Frontal cortex (tissue), 4 donors: ENCODE results near the gene NPDC1. TPM values are rescaled to one million over a fixed set of nuclear protein-coding genes. Genes with fewer than 3 reads are reported as not detected.
A peak's percentile ranks its signal among the peaks of the same experiment; 100 is the strongest.
"Not testable (repeated sequence)": the region's sequence is repeated elsewhere in the genome, so short reads cannot be mapped to it uniquely, and the experiment has no call there.

Experiments used
- DNase-seq, 2 donors: peaks; one replicate each; pipeline ENCODE4 v3.0.0; 2012; ENCODE audit warnings: low spot score in 2 of 2
- FAIRE-seq: peaks from 2 replicates; lab custom pipeline; 2012; peaks lifted over from hg19 to GRCh38; lab: Jason Lieb, UNC
- total RNA-seq: library from RNA; depleted of rRNA; stranded (reverse); fragments of >200 nt; gene quantifications from one replicate; pipeline ENCODE4 v1.2.3, GENCODE V29; 2014
- donor health status: control.
- donor health status: control.
- donor health status: control.

Gene NPDC1
- total RNA-seq, 1 donor from 2014 or later = 16.3 TPM

DNA sequence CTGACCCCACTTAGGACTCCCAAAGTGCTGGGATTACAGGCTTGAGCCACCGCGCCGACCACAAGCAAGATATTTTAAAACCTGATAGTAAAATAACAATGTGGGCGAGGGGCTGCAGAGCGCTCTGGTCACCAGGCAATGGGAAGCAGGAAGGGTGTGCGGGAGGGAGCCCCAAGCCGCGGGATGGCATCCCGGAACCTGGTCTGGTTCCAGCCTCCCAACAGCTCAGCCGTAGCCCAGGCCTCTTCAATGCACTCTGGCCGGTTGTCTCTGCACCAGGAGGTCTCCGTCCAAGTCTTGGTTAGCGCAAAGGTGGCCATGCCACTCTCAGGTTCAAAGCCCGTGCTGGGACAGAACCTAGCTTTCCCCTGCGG, 30.6 kb upstream of the NPDC1 start:
- DNase-seq (no peak), FAIRE-seq (no peak)

GRCh38 chr9:137075275-137075775, 29.3 kb upstream of the NPDC1 start:
- DNase-seq = no peak
- FAIRE-seq = no peak

DNA sequence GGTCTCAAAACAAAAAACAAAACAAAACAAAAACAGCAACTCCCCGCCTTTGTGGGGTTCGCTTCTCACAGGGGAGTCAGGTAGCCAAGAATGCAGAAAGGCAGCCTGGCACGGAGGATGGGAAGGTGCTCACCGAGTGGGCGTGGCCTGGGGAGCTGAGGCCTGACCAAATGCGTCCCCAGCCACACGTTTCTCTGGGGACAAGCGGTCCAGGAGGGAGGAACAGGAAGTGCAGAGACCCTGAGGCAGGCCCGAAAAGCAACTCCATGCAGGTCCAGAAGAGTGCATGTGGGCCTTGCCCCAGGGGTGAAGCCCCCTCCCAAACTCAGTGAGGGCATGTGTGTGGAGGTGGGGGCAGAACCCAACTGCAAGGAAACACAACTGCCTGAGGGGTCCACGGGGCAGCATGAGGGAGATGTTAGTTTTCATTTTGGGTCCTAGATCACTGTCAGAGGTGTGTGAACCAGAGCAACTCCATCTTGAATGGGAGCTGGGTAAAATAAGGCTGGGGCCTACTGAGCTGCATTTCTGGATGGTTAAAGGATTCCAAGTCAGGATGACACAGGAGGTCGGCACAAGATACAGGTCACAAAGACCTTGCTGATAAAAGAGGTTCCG, 28.8 kb upstream of the NPDC1 start:
- DNase-seq (no peak), FAIRE-seq (no peak)

DNA sequence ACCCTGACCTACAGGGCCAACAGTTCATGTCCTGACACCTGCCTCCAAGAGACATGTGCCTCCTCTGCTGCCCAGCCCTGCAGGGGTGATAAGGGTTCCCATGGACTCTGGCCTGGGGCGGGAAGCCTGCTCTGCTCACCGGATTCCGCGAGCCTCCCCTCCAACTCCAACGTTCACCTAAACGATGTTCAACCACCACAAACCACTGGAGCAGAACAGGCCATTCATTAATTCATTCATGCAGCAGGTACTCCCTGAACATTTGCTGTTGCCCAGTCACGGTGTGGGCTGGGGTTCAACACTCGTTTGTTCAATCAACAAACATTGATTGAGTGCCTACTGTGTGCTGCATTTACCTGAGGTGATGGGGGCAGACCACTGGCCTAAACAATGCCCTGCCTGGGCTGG, 28.0 kb upstream of the NPDC1 start:
- FAIRE-seq (no peak), DNase-seq (no peak)

DNA sequence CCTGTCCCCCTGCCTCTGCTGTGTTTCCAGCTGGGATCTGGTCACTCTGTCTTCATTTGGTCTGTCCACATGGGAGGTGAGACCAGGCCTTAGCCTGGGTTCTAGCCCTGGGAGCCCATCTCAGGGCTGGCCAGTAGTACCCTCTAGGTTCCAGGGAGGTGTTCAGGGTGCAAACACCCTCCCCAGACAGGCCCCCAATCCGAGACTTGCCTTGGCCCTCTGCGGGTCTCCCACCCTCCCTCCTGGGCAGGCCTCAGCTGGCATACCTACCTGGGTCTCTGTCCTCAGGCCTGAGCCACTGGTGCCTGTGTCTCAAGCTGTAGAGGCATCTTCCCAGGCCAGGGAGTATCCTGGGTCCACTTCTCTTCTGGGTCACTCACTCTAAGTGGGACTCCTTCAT, 25.3 kb upstream of the NPDC1 start:
- FAIRE-seq (no peak), DNase-seq (no peak)

DNA sequence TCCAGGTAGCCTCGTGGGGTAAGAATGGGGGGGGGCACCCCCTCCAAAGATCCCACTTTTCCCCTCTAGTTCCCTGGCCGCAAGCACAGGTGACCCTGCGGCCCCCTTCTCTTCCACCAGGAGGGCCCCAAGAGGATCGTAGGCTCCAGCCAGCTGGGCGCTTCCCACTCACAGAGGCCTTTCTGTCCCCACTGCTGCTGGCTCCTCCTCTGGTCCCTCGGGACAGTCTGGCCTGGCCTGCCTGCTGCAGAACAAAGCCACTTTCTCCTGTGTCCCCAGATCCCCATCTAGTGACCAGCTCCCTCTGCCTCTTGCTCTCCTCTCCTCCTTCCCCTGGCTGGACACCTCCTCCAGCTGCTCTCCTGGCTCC, 24.9 kb upstream of the NPDC1 start:
- DNase-seq (peak; percentile 72 to 83), FAIRE-seq (no peak)

DNA sequence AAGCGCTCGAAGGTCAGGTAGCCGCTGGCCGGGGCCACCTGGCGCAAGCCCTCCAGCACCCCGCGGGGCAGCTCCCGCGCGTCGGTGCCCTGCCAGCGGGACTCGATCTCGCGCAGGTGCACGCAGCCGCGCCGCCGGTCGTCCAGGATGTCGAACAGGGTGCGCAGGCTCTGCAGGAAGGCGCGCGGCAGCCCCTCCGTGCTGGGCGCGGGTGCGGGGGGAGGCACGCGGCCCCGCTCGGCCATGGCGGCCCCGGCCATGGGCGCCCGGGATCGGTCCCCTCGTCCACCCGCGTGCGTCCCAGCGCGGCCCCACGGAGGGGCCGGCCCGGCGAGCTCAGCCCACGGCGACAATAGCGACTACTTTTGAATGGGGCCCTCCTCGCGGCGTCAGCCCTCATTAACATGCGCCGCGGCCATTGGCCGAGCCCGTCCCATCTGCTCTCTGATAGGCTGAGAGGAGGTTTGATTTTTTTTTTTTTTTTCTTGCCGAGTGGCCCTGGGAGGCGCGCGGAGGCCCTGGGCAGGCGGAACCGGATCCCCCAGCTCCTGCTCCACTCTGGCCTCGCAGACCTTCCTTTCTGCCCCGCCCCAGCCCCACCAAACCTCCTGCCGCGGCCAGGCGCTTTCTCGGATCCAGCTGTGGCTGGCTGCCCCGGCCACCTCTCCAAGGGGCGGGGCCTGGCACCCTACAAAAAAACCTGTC, 24.4 kb upstream of the NPDC1 start, which contains the start of gene SAPCD2:
Gene SAPCD2 (minus strand): TSS at position 357 of the 705 bp plus-strand sequence. CDS start 97 bp downstream, at position 260.
- FAIRE-seq (peak; percentile 49), DNase-seq (peak; percentile 94)

GRCh38 chr9:137069508-137070091, 23.6 kb upstream of the NPDC1 start:
- no peak for DNase-seq
- FAIRE-seq = no peak

DNA sequence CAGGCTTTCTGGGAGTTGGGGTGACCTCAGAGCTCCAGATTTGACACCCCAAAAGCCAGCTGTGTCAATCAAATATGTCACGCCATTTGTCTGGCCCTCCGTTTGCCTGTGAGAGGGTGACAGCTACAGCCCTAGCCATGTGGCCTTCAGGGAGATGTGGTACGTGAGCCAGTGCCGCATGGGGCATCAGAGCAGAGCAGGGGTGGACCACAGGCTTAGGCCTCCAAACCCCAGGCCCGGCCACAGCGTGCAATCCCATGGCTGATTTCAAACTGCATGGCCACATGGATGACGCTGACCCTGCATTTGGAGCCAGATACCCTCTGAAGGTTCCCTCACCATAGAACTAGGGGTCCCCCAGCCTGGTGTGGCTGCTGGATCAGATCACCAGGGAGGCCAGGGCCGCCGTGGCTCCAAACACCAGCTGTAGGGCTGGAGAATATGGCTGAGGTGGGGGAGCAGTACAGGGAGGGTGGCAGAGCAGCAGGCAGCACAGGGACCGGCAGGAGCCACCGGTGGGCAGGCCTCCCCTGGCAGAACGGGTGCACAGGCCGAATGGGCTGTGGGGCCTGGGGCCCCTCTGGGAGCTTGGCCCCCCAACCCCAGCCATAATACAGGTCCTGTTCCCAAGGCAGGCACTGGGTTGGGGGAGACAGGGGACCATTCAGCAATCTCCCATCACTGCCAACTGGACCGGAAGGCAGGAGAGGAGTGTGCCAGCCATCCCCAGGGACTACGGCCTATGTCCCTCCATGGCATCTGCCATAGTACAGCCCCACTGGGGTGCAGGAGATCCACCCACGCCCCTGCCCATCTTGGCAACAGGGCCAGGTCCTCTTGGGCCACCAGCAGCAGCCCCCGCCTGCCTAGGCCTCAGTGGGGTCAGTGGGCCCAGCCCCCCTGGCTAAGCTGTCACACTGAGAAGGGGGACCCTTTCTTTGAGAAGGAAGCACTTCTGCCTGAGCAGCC, 22.8 kb upstream of the NPDC1 start:
- DNase-seq (no peak), FAIRE-seq (no peak)

DNA sequence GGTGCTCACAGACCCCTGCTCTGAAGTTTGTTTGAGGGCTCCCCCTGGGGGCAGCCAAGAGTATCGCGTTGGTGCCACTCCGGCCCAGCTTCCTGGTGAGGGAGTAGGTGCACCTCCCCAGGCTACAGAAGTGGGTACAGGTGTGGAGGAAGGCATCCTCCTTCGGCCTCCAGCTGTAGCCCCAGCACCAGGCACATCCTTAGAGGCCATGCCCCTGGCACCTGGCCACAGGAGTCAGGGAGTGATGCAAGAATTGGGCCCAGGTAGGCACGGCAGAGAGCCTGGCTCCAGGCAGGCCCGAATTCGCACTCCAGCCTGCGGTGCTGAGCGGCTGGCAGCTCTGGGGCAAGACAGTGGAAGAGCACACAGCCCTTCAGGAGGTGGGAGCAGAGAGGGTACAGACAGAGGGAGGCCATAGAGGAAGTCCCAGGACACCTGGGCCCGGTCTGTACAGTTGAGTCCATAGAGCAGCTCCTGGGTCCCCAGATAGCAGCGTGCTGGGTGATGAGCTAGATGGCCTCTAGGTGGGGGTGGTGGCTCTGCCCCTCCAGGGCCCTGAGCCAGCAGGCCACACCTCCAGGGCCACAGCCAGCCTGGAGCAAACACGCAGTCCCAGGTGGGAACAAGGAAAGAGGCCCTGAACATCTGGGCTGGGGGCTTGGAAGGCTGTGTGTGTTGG, 22.0 kb upstream of the NPDC1 start:
- peak; percentile 85 to 86 for DNase-seq
- FAIRE-seq = no peak

DNA sequence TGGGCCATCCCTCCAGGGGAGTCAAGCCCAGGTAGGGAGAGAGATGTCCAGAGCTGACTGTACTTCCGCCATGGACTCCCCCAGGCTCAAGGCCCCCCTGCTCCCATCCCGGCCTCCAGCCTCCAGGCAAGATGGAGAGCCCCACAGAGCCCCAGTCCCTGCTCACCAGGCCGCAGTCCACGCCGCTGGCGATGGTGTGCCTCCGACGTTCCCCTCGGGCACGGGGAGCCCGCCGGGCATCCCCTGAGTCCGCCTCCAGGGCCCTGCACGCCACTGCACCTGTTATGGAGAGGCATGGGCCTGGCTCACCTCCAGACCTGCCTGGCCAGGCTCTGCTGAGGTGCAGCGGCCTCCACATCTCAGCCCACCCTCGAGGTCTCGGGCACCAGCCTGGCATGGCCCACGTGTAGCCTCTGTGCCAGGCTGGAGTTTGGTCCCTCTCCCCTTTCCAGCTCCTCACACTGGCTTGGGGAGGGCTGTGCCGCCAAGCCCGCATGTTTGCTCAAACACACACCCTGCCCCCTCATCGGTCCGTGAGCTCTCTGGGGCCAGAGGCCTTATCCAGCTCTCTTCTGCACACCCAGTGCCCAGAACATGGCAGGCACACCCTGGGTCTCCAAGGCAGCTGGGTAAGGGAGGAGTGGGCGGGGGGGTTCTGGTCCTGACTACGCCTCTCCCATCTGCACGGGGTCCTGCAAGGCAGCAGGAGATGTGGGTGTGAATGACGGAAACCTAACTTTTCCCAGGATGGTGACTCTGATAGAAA, 20.3 kb upstream of the NPDC1 start:
- DNase-seq (no peak), FAIRE-seq (no peak)

- FAIRE-seq (no peak), DNase-seq (no peak)
Observed at GRCh38 chr9:137065336-137065967, 19.5 kb upstream of the NPDC1 start.

GRCh38 chr9:137064880-137065164, 18.8 kb upstream of the NPDC1 start:
- DNase-seq = no peak
- FAIRE-seq = no peak

GRCh38 chr9:137064027-137064879, 18.3 kb upstream of the NPDC1 start:
- DNase-seq = peak; percentile 73 to 74
- FAIRE-seq = no peak

DNA sequence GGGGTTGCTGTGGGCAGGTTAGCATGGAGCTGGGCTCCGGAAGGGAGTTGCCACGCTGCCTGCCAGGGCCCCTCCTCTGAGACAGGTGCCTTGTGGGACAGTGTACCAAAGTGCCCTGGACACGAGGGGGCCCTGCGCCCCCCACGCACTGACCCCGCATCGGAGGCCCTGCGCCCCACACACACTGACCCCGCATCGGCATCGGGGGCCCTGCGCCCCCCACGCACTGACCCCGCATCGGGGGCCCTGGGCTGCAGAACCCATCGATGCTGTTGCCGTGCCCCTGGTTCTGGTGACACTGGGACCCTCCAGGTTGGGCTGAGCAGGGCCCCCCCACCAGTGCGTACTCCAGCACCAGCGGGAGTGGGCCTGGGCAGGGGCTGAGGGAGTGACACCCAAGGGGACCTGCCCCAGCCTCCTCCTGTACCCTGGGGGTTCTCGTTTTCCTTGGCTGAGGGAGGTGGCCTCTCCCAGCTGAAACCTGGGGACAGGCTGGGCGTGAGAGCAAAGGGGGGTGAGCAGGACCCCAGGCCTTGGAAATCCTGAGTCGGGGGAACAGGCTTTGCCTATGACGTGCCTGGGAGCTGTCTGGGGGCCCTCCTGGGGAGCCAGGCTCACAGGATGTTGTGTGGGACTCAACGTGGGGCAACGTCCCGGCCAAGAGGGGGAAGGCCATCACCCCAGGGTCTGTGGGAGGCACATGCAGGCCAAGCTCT, 17.5 kb upstream of the NPDC1 start:
- DNase-seq = no peak
- no peak for FAIRE-seq

DNA sequence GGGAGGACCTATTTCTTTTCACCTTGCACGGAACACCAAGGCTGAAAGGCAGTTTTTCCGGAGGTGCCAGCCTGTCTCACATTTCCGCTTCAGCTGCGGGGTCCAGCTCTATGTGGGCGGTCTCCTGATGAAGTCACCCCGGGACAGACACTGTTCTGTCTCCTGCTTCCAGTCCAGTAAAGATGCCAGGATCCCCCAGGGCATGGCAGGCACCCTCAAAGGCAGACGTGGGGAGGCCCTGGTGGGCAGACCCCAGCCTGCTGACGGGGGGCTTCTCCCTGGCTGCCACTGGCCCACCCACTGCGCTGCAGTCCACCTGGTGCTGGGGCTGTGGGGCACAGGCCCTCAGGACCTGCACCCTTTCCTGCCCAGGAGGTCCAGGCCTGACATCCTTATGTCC, 16.8 kb upstream of the NPDC1 start:
- FAIRE-seq, DNase-seq: not testable (repeated sequence)

GRCh38 chr9:137062384-137062783, 16.4 kb upstream of the NPDC1 start:
- DNase-seq = no peak
- FAIRE-seq = no peak
